Rectal smooth muscle tissue (tissue), 1 donor: ENCODE data around the gene GRB10.
"Not testable (repeated sequence)": the region's sequence is repeated elsewhere in the genome, so short reads cannot be mapped to it uniquely, and the experiment has no call there.

ENCODE experiments used
- H3K27ac ChIP-seq: one replicate; pipeline ENCODE4 v1.7.0; 2013; ENCODE audit warnings: low read depth, low read length, inconsistent platforms
- H3K27me3 ChIP-seq: one replicate; pipeline ENCODE4 v1.7.0; 2013; ENCODE audit warnings: low read length; ENCODE audit not compliant: control insufficient read depth, insufficient read depth
- H3K36me3 ChIP-seq: one replicate; pipeline ENCODE4 v1.7.0; 2013; ENCODE audit warnings: low read length; ENCODE audit not compliant: control insufficient read depth, insufficient read depth
- H3K4me1 ChIP-seq: one replicate; pipeline ENCODE4 v1.7.0; 2013; ENCODE audit warnings: low read length; ENCODE audit not compliant: control insufficient read depth, insufficient read depth
- H3K4me3 ChIP-seq: one replicate; pipeline ENCODE4 v1.7.0; 2013; ENCODE audit warnings: low read length
- H3K9ac ChIP-seq: one replicate; pipeline ENCODE4 v1.7.0; 2013; ENCODE audit warnings: low read length

The GRB10 gene

GRCh38 chr7:50583295-50583694 is 199.4 kb downstream of the GRB10 start:
- not testable (repeated sequence) for H3K4me3 ChIP-seq, H3K9ac ChIP-seq

GRCh38 chr7:50582271-50582670 is 200.4 kb downstream of the GRB10 start:
- not testable (repeated sequence) for H3K27ac ChIP-seq, H3K4me1 ChIP-seq

More at GRCh38 chr7:50583295-50583694, 199.4 kb downstream of the GRB10 start:
- H3K36me3 ChIP-seq, H3K27me3 ChIP-seq, H3K4me1 ChIP-seq, H3K27ac ChIP-seq: not testable (repeated sequence)

GRCh38 chr7:50580666-50581065 is 202.0 kb downstream of the GRB10 start:
- H3K27ac ChIP-seq, H3K36me3 ChIP-seq, H3K27me3 ChIP-seq, H3K9ac ChIP-seq, H3K4me3 ChIP-seq, H3K4me1 ChIP-seq: not testable (repeated sequence)

More at GRCh38 chr7:50582271-50582670, 200.4 kb downstream of the GRB10 start:
- not testable (repeated sequence) for H3K36me3 ChIP-seq, H3K27me3 ChIP-seq, H3K9ac ChIP-seq, H3K4me3 ChIP-seq

GRCh38 chr7:50580057-50580456 is 202.6 kb downstream of the GRB10 start:
- Histone ChIP-seq H3K27me3 (no peaks in the 10 kb centered on the region), H3K27ac (no peak overlapping the region), H3K4me1 (no peaks in the 10 kb centered on the region), H3K4me3 (no peak overlapping the region), H3K36me3 (no peaks in the 10 kb centered on the region), H3K9ac (no peak overlapping the region)

GRCh38 chr7:50578105-50578504 is 204.6 kb downstream of the GRB10 start:
- H3K9ac ChIP-seq, H3K4me3 ChIP-seq: not testable (repeated sequence)

GRCh38 chr7:50577569-50577968 is 205.1 kb downstream of the GRB10 start:
- Histone ChIP-seq H3K4me1 (no peaks in the 10 kb centered on the region), H3K27me3 (no peaks in the 10 kb centered on the region), H3K4me3 (no peak overlapping the region), H3K36me3 (no peaks in the 10 kb centered on the region), H3K27ac (no peak overlapping the region), H3K9ac (no peak overlapping the region)

More at GRCh38 chr7:50578105-50578504, 204.6 kb downstream of the GRB10 start:
- not testable (repeated sequence) for H3K27ac ChIP-seq, H3K4me1 ChIP-seq, H3K36me3 ChIP-seq, H3K27me3 ChIP-seq

- not testable (repeated sequence) for H3K36me3 ChIP-seq, H3K27ac ChIP-seq, H3K9ac ChIP-seq, H3K4me3 ChIP-seq, H3K4me1 ChIP-seq, H3K27me3 ChIP-seq
Measured at GRCh38 chr7:50576388-50576787, 206.3 kb downstream of the GRB10 start.

GRCh38 chr7:50567715-50568261 is 214.9 kb downstream of the GRB10 start:
- H3K4me3 ChIP-seq, result no peak overlapping the region
- no peaks in the 10 kb centered on the region for H3K27me3 ChIP-seq
- no peaks in the 10 kb centered on the region for H3K4me1 ChIP-seq
- no peaks in the 10 kb centered on the region for H3K36me3 ChIP-seq
- no peak overlapping the region for H3K9ac ChIP-seq
- no peak overlapping the region for H3K27ac ChIP-seq

- Histone ChIP-seq H3K36me3 (no peaks in the 10 kb centered on the region), H3K27me3 (no peaks in the 10 kb centered on the region), H3K4me1 (no peaks in the 10 kb centered on the region), H3K27ac (no peak overlapping the region), H3K9ac (no peak overlapping the region), H3K4me3 (no peak overlapping the region)
Measured at GRCh38 chr7:50565977-50566376, 216.7 kb downstream of the GRB10 start.

- Histone ChIP-seq H3K9ac (no peak overlapping the region), H3K4me1 (no peaks in the 10 kb centered on the region), H3K4me3 (no peak overlapping the region), H3K27ac (no peak overlapping the region), H3K27me3 (no peaks in the 10 kb centered on the region), H3K36me3 (no peaks in the 10 kb centered on the region)
Measured at GRCh38 chr7:50565559-50565916, 217.2 kb downstream of the GRB10 start.

- H3K27ac ChIP-seq, result no peak within 1 kb of the TSS
- H3K4me1 ChIP-seq, result no peaks in the 10 kb centered on the region
- H3K27me3 ChIP-seq, result no peaks in the 10 kb centered on the region
- H3K9ac ChIP-seq, result no peak within 1 kb of the TSS
- no peaks in the 10 kb centered on the region for H3K36me3 ChIP-seq
- H3K4me3 ChIP-seq, result peak within 1 kb of the TSS; percentile 40
Measured at GRCh38 chr7:50564640-50565558, 217.8 kb downstream of the GRB10 start, which contains the start of gene DDC. DDC (minus strand) TSS chr7:50565405; CDS start chr7:50544085, 21,320 bp downstream.

- H3K36me3 ChIP-seq, result no peaks in the 10 kb centered on the region
- H3K4me3 ChIP-seq, result peak overlapping the region; percentile 40
- H3K9ac ChIP-seq, result no peak overlapping the region
- H3K4me1 ChIP-seq, result no peaks in the 10 kb centered on the region
- H3K27me3 ChIP-seq, result no peaks in the 10 kb centered on the region
- H3K27ac ChIP-seq, result no peak overlapping the region
Measured at GRCh38 chr7:50564171-50564570, 218.5 kb downstream of the GRB10 start.

- H3K9ac ChIP-seq, result no peak overlapping the region
- no peak overlapping the region for H3K27ac ChIP-seq
- H3K4me3 ChIP-seq, result no peak overlapping the region
Measured at GRCh38 chr7:50562136-50562535, 220.6 kb downstream of the GRB10 start.

More at GRCh38 chr7:50562136-50562535, 220.6 kb downstream of the GRB10 start:
- Histone ChIP-seq H3K4me1 (no peaks in the 10 kb centered on the region), H3K27me3 (no peaks in the 10 kb centered on the region), H3K36me3 (no peaks in the 10 kb centered on the region)
